GM21737 (cell line): ENCODE data around the gene ZBTB40.

ENCODE experiments used
- ATAC-seq: cut with Tn5 transposase; IDR thresholded peaks from one replicate; pipeline ENCODE4 v1.9.1; 2021; ENCODE audit warnings: mild to moderate bottlenecking, moderate library complexity; ENCODE audit not compliant: unreplicated experiment

ZBTB40 gene

GRCh38 chr1:22462928-22463327, 11.3 kb downstream of the ZBTB40 start:
- ATAC-seq, result no peak

GRCh38 chr1:22465015-22465565, 13.4 kb downstream of the ZBTB40 start:
- no peak for ATAC-seq

- no peak for ATAC-seq
Measured at GRCh38 chr1:22465671-22466070, 14.0 kb downstream of the ZBTB40 start.

- no peak for ATAC-seq
Measured at GRCh38 chr1:22470227-22470626, 18.6 kb downstream of the ZBTB40 start.

- ATAC-seq, result no peak
Measured at GRCh38 chr1:22471078-22471477, 19.4 kb downstream of the ZBTB40 start.

- no peak for ATAC-seq
Measured at GRCh38 chr1:22471610-22472009, 20.0 kb downstream of the ZBTB40 start.

GRCh38 chr1:22472596-22472995, 20.9 kb downstream of the ZBTB40 start:
- ATAC-seq, result no peak

- no peak for ATAC-seq
Measured at GRCh38 chr1:22473952-22474351, 22.3 kb downstream of the ZBTB40 start.

GRCh38 chr1:22476566-22476965, 24.9 kb downstream of the ZBTB40 start:
- ATAC-seq, result no peak

- no peak for ATAC-seq
Measured at GRCh38 chr1:22483121-22483520, 31.5 kb downstream of the ZBTB40 start.

- ATAC-seq, result no peak
Measured at GRCh38 chr1:22484706-22485345, 33.2 kb downstream of the ZBTB40 start.

GRCh38 chr1:22485431-22485830, 33.8 kb downstream of the ZBTB40 start:
- no peak for ATAC-seq

- no peak for ATAC-seq
Measured at GRCh38 chr1:22487781-22488180, 36.1 kb downstream of the ZBTB40 start.

GRCh38 chr1:22488319-22488718, 36.7 kb downstream of the ZBTB40 start:
- ATAC-seq, result no peak

GRCh38 chr1:22489278-22489677, 37.6 kb downstream of the ZBTB40 start:
- ATAC-seq, result no peak

GRCh38 chr1:22489823-22490222, 38.2 kb downstream of the ZBTB40 start:
- no peak for ATAC-seq

GRCh38 chr1:22490309-22490708, 38.7 kb downstream of the ZBTB40 start:
- no peak for ATAC-seq

GRCh38 chr1:22491995-22492715, 40.5 kb downstream of the ZBTB40 start:
- ATAC-seq, result no peak

- no peak for ATAC-seq
Measured at GRCh38 chr1:22494144-22494543, 42.5 kb downstream of the ZBTB40 start.

- ATAC-seq, result no peak
Measured at GRCh38 chr1:22494943-22495579, 43.4 kb downstream of the ZBTB40 start.

GRCh38 chr1:22496536-22497160, 45.0 kb downstream of the ZBTB40 start:
- no peak for ATAC-seq
